GM12875 (cell line): Measurements from ENCODE around the gene DDI2.
A peak's percentile ranks its signal among the peaks of the same experiment; 100 is the strongest.

Source experiments
- H3K4me3 ChIP-seq: one replicate; pipeline ENCODE4 v1.5.1; 2011; ENCODE audit warnings: low read depth, low read length, control low read depth
- TF ChIP-seq, protein P1 (sequence below): IDR thresholded peaks from 2 replicates; pipeline ENCODE4 v1.5.1; 2011; ENCODE audit warnings: low read depth, mild to moderate bottlenecking, control low read depth, inconsistent platforms, low read length, moderate library complexity, borderline replicate concordance; ENCODE audit not compliant: insufficient read depth

DDI2 gene

DNA sequence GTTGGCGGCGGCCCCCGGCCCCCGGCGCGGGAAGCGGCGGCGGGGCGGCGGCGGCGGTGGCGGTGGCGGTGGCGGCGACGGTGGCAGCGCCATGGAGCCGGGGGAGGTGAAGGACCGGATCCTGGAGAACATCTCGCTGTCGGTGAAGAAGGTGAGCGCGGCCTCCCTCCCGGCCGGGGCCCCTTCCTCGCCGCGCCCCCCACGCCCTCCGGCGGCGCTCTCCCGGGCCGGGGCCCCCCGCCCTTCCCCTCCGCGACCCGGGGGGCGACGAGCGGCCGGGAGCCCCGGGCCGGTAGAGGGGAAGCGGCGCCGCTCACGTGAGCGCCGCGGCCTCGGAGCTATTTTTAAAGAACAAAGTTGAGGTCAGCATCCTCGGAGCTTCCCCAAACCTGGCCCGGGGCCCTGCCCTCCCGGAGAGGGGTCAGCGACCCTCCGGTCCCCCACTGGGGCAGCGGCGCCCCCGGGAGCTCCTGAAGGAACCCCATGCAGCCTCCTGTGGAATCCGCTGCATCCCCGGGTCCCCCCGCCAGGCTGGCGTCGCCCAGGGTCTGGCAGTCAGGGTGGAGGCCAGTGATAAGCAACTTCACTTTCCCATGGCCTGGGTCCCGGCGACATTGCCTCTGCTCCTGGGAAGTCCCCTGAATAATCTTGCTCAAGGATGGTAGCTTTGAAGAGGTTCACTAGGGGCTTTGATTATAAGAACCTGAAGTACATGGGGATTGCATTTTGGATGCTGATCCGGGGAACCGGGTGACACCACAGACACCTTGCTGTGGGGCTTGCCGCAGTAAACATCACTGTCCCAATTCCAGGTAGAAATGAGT, 67.4 kb downstream of the DDI2 start:
- TF ChIP-seq, protein P1, sequence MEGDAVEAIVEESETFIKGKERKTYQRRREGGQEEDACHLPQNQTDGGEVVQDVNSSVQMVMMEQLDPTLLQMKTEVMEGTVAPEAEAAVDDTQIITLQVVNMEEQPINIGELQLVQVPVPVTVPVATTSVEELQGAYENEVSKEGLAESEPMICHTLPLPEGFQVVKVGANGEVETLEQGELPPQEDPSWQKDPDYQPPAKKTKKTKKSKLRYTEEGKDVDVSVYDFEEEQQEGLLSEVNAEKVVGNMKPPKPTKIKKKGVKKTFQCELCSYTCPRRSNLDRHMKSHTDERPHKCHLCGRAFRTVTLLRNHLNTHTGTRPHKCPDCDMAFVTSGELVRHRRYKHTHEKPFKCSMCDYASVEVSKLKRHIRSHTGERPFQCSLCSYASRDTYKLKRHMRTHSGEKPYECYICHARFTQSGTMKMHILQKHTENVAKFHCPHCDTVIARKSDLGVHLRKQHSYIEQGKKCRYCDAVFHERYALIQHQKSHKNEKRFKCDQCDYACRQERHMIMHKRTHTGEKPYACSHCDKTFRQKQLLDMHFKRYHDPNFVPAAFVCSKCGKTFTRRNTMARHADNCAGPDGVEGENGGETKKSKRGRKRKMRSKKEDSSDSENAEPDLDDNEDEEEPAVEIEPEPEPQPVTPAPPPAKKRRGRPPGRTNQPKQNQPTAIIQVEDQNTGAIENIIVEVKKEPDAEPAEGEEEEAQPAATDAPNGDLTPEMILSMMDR: 0 out of 2 replicates have a peak, but pooled peaks have one; percentile 15
- H3K4me3 ChIP-seq: peak overlapping the region; percentile 70

DNA sequence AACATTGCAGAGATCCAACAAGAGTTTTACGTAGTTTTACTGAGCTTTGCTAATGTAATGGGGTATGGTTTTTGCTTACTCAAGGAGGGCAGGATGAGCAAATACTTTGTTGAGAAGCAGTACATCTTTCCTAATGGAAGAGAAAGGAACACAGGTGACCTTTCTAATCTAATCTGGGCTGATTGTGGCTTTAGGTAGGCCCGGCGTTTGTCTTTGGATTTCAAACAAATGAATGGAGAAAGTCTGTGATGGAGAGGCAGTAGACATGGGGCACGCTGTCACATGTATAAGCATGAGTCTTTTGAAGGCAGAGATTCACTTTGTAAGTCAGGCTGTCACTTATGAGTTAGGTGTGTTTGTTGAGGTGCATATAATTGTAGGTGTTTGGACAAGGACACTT, 68.6 kb downstream of the DDI2 start:
- no peak overlapping the region for H3K4me3 ChIP-seq
- TF ChIP-seq, protein P1: no peak

DNA sequence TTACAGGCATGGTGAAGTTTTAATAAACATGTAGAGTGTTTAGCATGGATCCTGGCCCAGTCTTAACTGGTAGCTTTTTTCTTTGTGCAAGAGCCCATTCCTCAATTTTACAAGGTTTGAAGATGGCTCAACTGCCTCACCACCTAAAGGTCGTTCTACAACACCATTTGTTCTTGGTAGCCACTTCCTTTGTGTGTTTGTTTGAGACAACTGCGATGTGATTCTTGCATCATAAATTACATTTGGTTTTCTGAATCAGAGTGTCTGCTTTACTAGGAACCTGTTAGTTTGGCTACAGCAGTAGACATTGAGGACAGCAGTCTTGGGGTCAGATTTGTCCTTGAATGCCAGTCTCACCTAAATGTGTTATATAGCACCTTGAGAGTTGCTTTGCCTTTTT, 70.2 kb downstream of the DDI2 start:
- TF ChIP-seq, protein P1: no peak
- H3K4me3 ChIP-seq: no peak overlapping the region

DNA sequence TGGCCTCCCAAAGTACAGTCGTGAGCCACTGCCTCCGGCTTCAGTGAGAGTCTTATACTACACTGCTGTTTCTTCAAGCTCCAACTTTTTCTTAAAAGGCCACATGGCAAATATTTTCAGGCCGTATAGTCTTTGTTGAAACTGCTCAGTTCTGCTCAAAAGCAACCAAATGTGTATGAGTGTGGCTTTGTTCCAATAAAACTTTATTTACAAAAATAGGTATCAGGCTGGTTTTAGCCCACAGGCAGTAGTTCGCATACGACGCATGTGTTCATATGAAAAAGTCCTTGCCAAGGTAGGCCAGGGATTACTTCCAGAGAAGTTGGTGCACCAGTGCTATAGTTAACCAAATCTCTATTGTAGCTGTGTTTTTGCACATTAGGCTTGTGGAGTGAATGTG, 73.1 kb downstream of the DDI2 start:
- TF ChIP-seq, protein P1: no peak
- H3K4me3 ChIP-seq: no peak overlapping the region

DNA sequence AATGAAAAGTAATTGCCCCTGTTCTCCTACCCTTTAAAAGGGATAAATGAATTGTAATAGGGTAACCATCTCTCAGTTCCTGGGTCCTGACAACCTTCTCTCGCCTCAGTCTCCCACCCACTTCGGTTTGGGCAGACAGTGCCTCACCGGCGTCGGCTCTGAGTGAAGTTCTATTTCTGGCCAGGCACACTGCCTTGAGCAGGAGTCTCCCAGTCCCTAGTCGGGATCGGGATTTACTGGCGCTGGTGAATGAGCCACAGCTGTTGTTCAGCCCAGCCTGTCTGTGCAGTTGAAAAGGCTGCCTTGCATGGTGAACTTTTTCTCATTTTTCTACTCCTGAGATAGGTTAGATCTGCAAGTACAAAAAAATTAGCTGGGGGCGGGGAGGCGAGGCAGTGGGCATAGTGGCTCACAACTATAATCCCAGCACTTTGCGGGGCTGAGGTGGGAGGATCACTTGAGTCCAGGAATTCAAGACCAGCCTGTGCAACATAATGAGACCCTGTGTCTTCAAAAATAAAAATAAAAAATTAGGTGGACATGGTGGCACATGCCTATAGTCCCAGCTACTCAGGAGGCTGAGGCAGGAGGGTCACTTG, 74.3 kb downstream of the DDI2 start:
- no peak overlapping the region for H3K4me3 ChIP-seq
- TF ChIP-seq, protein P1: no peak

DNA sequence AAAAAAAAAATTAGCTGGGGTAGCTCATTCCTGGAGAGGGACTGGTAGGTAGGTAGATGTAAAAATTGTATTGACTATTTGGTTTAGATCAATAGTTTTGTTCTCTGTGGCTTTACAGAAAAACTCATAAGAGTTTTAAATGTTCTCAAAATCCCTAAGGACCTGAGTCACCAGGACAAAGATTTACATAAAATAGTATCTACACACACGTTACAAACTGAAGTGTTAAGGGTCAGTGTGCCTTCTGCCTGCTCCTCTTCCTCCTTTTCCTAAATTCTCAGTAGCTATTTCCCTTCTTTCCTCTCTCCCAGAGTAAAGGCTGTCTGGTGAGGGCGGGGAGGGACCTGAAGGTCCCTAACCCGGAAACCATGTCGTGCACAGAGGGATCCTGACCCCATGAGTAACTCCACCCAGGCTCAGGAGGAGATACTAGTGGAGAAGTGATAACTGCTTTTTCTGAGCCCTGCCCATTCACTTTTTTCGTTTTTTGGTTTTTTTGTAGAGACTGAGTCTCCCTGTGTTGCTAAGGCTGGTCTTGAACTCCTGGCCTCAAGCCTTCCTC, 74.9 kb downstream of the DDI2 start:
- H3K4me3 ChIP-seq: no peak overlapping the region
- TF ChIP-seq, protein P1: no peak
